ENCODE measurements around the gene RALGPS1. TPM values are rescaled to one million over a fixed set of nuclear protein-coding genes. Genes with fewer than 3 reads are reported as not detected.

The RALGPS1 gene
- total and polyA plus RNA-seq, 2 of the 13 experiments (the other 11 are each of a cell fraction or from before 2014, with no cell fraction given) = 3.7 to 6.5 TPM

DNA sequence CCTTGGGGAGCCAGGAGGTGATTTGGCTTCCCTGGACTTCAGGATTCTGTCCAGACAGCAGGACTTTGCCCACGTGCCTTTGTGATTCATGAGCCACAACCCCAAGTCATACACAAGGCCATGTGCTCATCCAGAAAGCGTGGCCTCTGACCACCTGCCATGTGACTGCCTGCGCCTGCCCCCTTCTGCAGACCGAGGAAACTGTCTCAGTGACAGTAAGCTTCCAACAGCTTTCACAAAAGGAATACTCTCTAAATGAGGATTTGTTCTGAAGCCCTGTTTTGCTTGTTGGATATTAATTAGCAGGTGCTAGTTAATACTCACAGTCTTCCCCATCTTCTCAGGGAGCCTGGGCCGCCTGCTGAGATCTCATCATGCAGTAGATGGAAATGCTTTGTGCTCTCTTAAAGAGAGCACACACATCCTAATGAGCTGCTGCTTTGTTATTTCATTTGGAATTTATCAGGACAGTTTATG, 244.8 kb downstream of the RALGPS1 start (continued):
- TF ChIP-seq SOX5 (CRISPR knock-in tag; IDR thresholded peaks at IDR 0.05; ENCODE audit: borderline replicate concordance) = peak; percentile 87
- TF ChIP-seq PATZ1 (CRISPR knock-in tag; IDR thresholded peaks at IDR 0.05) = peak; percentile 53; the same call in 1 of the 2 replicates
- TF ChIP-seq NR2F1 (CRISPR knock-in tag; IDR thresholded peaks at IDR 0.05) = peak; percentile 33 to 46; a peak in 2 of 4 replicates
- peak; percentile 78; the same call in 1 of the 2 replicates for TF ChIP-seq ZNF839 (CRISPR knock-in tag; IDR thresholded peaks at IDR 0.05; ENCODE audit: borderline replicate concordance)
- TF ChIP-seq, protein P1, sequence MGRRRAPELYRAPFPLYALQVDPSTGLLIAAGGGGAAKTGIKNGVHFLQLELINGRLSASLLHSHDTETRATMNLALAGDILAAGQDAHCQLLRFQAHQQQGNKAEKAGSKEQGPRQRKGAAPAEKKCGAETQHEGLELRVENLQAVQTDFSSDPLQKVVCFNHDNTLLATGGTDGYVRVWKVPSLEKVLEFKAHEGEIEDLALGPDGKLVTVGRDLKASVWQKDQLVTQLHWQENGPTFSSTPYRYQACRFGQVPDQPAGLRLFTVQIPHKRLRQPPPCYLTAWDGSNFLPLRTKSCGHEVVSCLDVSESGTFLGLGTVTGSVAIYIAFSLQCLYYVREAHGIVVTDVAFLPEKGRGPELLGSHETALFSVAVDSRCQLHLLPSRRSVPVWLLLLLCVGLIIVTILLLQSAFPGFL (CRISPR knock-in tag; IDR thresholded peaks at IDR 0.05) = 0 out of 2 replicates have a peak, but pooled peaks have one; percentile 56
- no peak for TF ChIP-seq IKZF1 (IDR thresholded peaks at IDR 0.05)
- TF ChIP-seq ZNF230 (CRISPR knock-in tag; IDR thresholded peaks at IDR 0.05) = peak; percentile 96
- no peak for TF ChIP-seq GPBP1L1 (CRISPR knock-in tag; IDR thresholded peaks at IDR 0.05)
- TF ChIP-seq ZBTB4 (CRISPR knock-in tag; IDR thresholded peaks at IDR 0.05; ENCODE audit: borderline replicate concordance) = peak; percentile 82; the same call in 1 of the 2 replicates
- peak; percentile 90; the same call in 1 of the 2 replicates for TF ChIP-seq ZNF20 (CRISPR knock-in tag; IDR thresholded peaks at IDR 0.05)
- TF ChIP-seq NONO (IDR thresholded peaks at IDR 0.05) = no peak
- TF ChIP-seq NONO (CRISPR knock-in tag; conservative IDR thresholded peaks at IDR 0.05) = no peak
- TF ChIP-seq HDAC2 (CRISPR knock-in tag; IDR thresholded peaks at IDR 0.05) = peak; percentile 68
- TF ChIP-seq, protein P2, sequence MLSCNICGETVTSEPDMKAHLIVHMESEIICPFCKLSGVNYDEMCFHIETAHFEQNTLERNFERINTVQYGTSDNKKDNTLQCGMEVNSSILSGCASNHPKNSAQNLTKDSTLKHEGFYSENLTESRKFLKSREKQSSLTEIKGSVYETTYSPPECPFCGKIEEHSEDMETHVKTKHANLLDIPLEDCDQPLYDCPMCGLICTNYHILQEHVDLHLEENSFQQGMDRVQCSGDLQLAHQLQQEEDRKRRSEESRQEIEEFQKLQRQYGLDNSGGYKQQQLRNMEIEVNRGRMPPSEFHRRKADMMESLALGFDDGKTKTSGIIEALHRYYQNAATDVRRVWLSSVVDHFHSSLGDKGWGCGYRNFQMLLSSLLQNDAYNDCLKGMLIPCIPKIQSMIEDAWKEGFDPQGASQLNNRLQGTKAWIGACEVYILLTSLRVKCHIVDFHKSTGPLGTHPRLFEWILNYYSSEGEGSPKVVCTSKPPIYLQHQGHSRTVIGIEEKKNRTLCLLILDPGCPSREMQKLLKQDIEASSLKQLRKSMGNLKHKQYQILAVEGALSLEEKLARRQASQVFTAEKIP (CRISPR knock-in tag; IDR thresholded peaks at IDR 0.05; ENCODE audit: borderline replicate concordance) = no peak
- no peak; the same call in 1 of the 2 replicates for TF ChIP-seq NCOR1 (IDR thresholded peaks at IDR 0.05; ENCODE audit: borderline replicate concordance, low read length)
- TF ChIP-seq, protein P3, sequence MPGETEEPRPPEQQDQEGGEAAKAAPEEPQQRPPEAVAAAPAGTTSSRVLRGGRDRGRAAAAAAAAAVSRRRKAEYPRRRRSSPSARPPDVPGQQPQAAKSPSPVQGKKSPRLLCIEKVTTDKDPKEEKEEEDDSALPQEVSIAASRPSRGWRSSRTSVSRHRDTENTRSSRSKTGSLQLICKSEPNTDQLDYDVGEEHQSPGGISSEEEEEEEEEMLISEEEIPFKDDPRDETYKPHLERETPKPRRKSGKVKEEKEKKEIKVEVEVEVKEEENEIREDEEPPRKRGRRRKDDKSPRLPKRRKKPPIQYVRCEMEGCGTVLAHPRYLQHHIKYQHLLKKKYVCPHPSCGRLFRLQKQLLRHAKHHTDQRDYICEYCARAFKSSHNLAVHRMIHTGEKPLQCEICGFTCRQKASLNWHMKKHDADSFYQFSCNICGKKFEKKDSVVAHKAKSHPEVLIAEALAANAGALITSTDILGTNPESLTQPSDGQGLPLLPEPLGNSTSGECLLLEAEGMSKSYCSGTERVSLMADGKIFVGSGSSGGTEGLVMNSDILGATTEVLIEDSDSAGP (CRISPR knock-in tag; IDR thresholded peaks at IDR 0.05; ENCODE audit: borderline replicate concordance) = peak; percentile 49; the same call in 1 of the 2 replicates
- no peak for TF ChIP-seq CREM (IDR thresholded peaks at IDR 0.05)
- no peak for TF ChIP-seq CREM (CRISPR knock-in tag; IDR thresholded peaks at IDR 0.05)

Measured in HepG2 (cell line).